SK-N-SH treated with all-trans-retinoic acid at 6 μM for 48 hours (cell line): ENCODE results near the gene PALLD.

Experiments
- ATAC-seq: fragments of 200-7000 bp; cut with Tn5 transposase; 3 replicates; pipeline ENCODE4 v1.9.1; 2020; ENCODE audit warnings: mild to moderate bottlenecking, moderate library complexity
- BACH2 ChIP-seq: fragments of 250-450 bp; sonication (Bioruptor Pico); IDR thresholded peaks from 2 replicates; pipeline ENCODE4 v1.9.0; 2021; ENCODE audit warnings: mild to moderate bottlenecking, borderline replicate concordance
- CREB5 ChIP-seq: fragments of 250-450 bp; sonication (Bioruptor Pico); IDR thresholded peaks from 2 replicates; pipeline ENCODE4 v1.5.1; 2020; ENCODE audit warnings: low read depth, mild to moderate bottlenecking, moderate library complexity
- CSDC2 ChIP-seq: fragments of 250-450 bp; sonication (Bioruptor Pico); IDR thresholded peaks from 2 replicates; pipeline ENCODE4 v1.5.0; 2020; ENCODE audit warnings: mild to moderate bottlenecking, moderate library complexity
- CSRNP3 ChIP-seq: fragments of 250-450 bp; sonication (Bioruptor Pico); IDR thresholded peaks from 2 replicates; pipeline ENCODE4 v1.5.1; 2021; ENCODE audit warnings: mild to moderate bottlenecking, moderate library complexity
- OSR1 ChIP-seq: fragments of 250-450 bp; sonication (Bioruptor Pico); IDR thresholded peaks from 2 replicates; pipeline ENCODE4 v1.8.0; 2022; ENCODE audit warnings: moderate library complexity, mild to moderate bottlenecking, inconsistent platforms
- PATZ1 ChIP-seq: fragments of 250-450 bp; sonication (Bioruptor Pico); IDR thresholded peaks from 2 replicates; pipeline ENCODE4 v1.8.0; 2020; ENCODE audit warnings: mild to moderate bottlenecking, moderate library complexity, borderline replicate concordance
- POU6F1 ChIP-seq: fragments of 250-450 bp; sonication (Bioruptor Pico); IDR thresholded peaks from 2 replicates; pipeline ENCODE4 v1.8.0; 2021; ENCODE audit warnings: low read depth, mild to moderate bottlenecking, moderate library complexity, borderline replicate concordance
- PPARA ChIP-seq: fragments of 250-450 bp; sonication (Bioruptor Pico); IDR thresholded peaks from 2 replicates; pipeline ENCODE4 v1.5.0; 2020; ENCODE audit warnings: mild to moderate bottlenecking, borderline replicate concordance
- TCF4 ChIP-seq: fragments of 250-450 bp; sonication (Bioruptor Pico); IDR thresholded peaks from 2 replicates; pipeline ENCODE4 v1.8.0; 2021; ENCODE audit warnings: mild to moderate bottlenecking, moderate library complexity, borderline replicate concordance
- TOX ChIP-seq: fragments of 250-450 bp; sonication (Bioruptor Pico); IDR thresholded peaks from 2 replicates; pipeline ENCODE4 v1.8.0; 2021; ENCODE audit warnings: mild to moderate bottlenecking, moderate library complexity, borderline replicate concordance
- ZFP30 ChIP-seq: fragments of 450-650 bp; formaldehyde crosslinking; IDR thresholded peaks from 2 replicates; pipeline ENCODE4 v1.5.0; 2022; ENCODE audit warnings: mild to moderate bottlenecking, moderate library complexity
- ZNF565 ChIP-seq: fragments of 450-650 bp; formaldehyde crosslinking; conservative IDR thresholded peaks from 2 replicates; pipeline ENCODE4 v1.5.0; 2020; ENCODE audit warnings: low read depth, mild to moderate bottlenecking, moderate library complexity
- ZNF70 ChIP-seq: fragments of 450-650 bp; formaldehyde crosslinking; IDR thresholded peaks from 2 replicates; pipeline ENCODE4 v1.5.0; 2020; ENCODE audit warnings: mild to moderate bottlenecking, moderate library complexity
- ZNF8 ChIP-seq: fragments of 450-650 bp; formaldehyde crosslinking; IDR thresholded peaks from 2 replicates; pipeline ENCODE4 v1.5.0; 2020; ENCODE audit warnings: mild to moderate bottlenecking, moderate library complexity
- TF ChIP-seq, protein P1 (sequence below): fragments of 250-450 bp; sonication (Bioruptor Pico); IDR thresholded peaks from 2 replicates; pipeline ENCODE4 v1.5.0; 2020; ENCODE audit warnings: mild to moderate bottlenecking, moderate library complexity

PALLD gene

GRCh38 chr4:168833881-168834280 is 337.0 kb downstream of the PALLD start:
- no peak for TF ChIP-seq OSR1 (CRISPR knock-in tag)
- TF ChIP-seq CSDC2 (CRISPR knock-in tag) = no peak
- no peak for TF ChIP-seq TCF4 (CRISPR knock-in tag)
- TF ChIP-seq TOX (CRISPR knock-in tag) = no peak
- no peak for TF ChIP-seq ZNF565
- TF ChIP-seq, all 23 proteins: peak for 0
- ATAC-seq = no peak

GRCh38 chr4:168835880-168836454 is 339.1 kb downstream of the PALLD start:
- no peak for ATAC-seq
- TF ChIP-seq ZNF8 (CRISPR knock-in tag) = no peak
- TF ChIP-seq BACH2 (CRISPR knock-in tag) = no peak
- TF ChIP-seq CSRNP3 (CRISPR knock-in tag) = no peak
- TF ChIP-seq CREB5 (CRISPR knock-in tag) = no peak
- no peak for TF ChIP-seq PATZ1
- no peak for TF ChIP-seq TOX (CRISPR knock-in tag)
- TF ChIP-seq, protein P1, sequence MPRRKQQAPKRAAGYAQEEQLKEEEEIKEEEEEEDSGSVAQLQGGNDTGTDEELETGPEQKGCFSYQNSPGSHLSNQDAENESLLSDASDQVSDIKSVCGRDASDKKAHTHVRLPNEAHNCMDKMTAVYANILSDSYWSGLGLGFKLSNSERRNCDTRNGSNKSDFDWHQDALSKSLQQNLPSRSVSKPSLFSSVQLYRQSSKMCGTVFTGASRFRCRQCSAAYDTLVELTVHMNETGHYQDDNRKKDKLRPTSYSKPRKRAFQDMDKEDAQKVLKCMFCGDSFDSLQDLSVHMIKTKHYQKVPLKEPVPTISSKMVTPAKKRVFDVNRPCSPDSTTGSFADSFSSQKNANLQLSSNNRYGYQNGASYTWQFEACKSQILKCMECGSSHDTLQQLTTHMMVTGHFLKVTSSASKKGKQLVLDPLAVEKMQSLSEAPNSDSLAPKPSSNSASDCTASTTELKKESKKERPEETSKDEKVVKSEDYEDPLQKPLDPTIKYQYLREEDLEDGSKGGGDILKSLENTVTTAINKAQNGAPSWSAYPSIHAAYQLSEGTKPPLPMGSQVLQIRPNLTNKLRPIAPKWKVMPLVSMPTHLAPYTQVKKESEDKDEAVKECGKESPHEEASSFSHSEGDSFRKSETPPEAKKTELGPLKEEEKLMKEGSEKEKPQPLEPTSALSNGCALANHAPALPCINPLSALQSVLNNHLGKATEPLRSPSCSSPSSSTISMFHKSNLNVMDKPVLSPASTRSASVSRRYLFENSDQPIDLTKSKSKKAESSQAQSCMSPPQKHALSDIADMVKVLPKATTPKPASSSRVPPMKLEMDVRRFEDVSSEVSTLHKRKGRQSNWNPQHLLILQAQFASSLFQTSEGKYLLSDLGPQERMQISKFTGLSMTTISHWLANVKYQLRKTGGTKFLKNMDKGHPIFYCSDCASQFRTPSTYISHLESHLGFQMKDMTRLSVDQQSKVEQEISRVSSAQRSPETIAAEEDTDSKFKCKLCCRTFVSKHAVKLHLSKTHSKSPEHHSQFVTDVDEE = no peak
- no peak for TF ChIP-seq PPARA (CRISPR knock-in tag)
- no peak for TF ChIP-seq POU6F1 (CRISPR knock-in tag)
- TF ChIP-seq OSR1 (CRISPR knock-in tag) = no peak
- no peak for TF ChIP-seq ZFP30
- TF ChIP-seq, all 23 proteins: peak for 0

GRCh38 chr4:168836490-168836889 is 339.6 kb downstream of the PALLD start:
- no peak for ATAC-seq
- no peak for TF ChIP-seq ZNF8 (CRISPR knock-in tag)
- no peak for TF ChIP-seq POU6F1 (CRISPR knock-in tag)
- TF ChIP-seq TOX (CRISPR knock-in tag) = no peak
- no peak for TF ChIP-seq PPARA (CRISPR knock-in tag)
- TF ChIP-seq CSRNP3 (CRISPR knock-in tag) = no peak
- TF ChIP-seq PATZ1 = no peak
- TF ChIP-seq ZNF70 = no peak
